ENCODE data around the gene MARCO. TPM values are rescaled to one million over a fixed set of nuclear protein-coding genes. Genes with fewer than 3 reads are reported as not detected.

The MARCO gene
- total RNA-seq, 1 donor, result not detected

DNA sequence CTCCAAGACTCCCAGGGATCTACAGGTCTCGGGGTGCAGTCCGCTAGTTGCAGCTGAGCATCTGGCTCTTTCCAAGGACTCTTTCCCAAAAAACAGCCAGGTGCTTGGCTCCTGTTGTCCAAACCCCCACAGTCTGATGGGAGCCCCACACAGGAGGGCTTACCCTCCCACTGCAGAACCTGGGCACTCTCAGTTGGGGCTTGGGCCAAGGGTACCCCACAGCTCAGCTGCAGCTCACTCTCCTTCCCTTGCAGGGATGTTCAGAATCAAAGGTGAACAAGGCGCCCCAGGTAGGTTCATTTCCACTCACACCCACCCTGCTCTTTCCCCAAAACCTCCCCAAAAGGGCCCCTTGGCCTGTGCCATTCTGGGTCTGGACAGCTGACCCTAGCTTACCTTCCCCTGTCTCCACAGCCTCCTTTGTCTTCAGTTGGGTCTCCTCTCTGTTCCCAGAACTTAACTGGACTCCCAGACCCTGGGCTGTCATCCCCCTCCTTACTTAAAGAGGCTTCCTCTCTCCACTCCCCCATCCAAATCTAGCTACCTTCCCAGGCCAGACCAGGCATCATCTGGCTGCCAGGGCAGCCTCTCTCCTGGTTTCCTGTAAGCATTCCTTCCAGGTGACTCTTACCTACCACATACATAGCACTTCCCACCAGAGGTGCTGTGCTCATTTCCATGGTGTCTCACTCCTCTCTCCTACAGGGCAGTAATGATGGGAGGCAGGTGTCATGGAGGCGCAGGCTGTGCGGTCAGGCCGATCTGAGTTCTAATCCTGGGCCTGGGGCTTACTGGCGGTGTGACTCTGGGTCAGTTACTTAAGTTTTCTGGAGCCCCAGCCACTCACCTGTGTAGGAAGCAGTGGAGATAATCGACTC is 29.5 kb downstream of the MARCO start:
- Histone ChIP-seq H3K4me3 (ENCODE audit: insufficient read depth, low read length) (no peak overlapping the region), H3K4me2 (ENCODE audit: insufficient read depth, low read length) (no peak overlapping the region), H3K27ac (ENCODE audit: low read depth, low read length) (no peak overlapping the region), H4K20me1 (ENCODE audit: insufficient read depth, low read length) (no peaks in the 10 kb centered on the region), H3K9me3 (ENCODE audit: low read depth, low read length) (no peaks in the 10 kb centered on the region), H3K27me3 (ENCODE audit: insufficient read depth, low read length) (no peaks in the 10 kb centered on the region), H3K36me3 (ENCODE audit: insufficient read depth, low read length) (no peaks in the 10 kb centered on the region), H3K4me1 (ENCODE audit: insufficient read depth, low read length) (peaks cover 4% of the 10 kb centered on the region), H3K79me2 (ENCODE audit: insufficient read depth, low read length) (no peaks in the 10 kb centered on the region), H2AFZ (ENCODE audit: low read length) (no peak overlapping the region)
- TF ChIP-seq, protein P1, sequence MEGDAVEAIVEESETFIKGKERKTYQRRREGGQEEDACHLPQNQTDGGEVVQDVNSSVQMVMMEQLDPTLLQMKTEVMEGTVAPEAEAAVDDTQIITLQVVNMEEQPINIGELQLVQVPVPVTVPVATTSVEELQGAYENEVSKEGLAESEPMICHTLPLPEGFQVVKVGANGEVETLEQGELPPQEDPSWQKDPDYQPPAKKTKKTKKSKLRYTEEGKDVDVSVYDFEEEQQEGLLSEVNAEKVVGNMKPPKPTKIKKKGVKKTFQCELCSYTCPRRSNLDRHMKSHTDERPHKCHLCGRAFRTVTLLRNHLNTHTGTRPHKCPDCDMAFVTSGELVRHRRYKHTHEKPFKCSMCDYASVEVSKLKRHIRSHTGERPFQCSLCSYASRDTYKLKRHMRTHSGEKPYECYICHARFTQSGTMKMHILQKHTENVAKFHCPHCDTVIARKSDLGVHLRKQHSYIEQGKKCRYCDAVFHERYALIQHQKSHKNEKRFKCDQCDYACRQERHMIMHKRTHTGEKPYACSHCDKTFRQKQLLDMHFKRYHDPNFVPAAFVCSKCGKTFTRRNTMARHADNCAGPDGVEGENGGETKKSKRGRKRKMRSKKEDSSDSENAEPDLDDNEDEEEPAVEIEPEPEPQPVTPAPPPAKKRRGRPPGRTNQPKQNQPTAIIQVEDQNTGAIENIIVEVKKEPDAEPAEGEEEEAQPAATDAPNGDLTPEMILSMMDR (IDR thresholded peaks at IDR 0.05; ENCODE audit: extremely low read depth, low read depth, low read length), result no peak
- DNase-seq (ENCODE audit: insufficient read length, low spot score, missing footprints), result no peak

DNA sequence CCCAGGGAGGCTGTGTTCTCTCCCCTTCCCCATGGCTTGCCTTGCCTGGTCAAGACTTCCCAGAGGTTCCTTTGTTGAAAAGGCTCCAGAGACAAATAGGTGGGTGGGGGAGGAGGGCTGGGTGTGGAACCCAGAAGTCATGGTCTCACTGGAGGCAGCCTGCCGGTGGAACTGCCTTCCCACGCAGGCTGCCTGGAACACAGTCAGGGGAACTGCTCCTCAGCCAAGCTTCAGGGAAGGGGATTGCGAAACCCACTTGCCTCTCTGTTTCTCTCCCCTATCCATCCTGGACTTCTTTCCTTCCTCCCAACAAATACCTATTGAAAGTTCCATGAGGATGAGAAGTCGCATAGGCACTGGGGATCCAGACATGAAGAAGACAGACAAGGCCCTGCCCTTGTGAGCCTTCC is 31.6 kb downstream of the MARCO start:
- no peak overlapping the region for H3K4me2 ChIP-seq (ENCODE audit: insufficient read depth, low read length)
- no peaks in the 10 kb centered on the region for H3K79me2 ChIP-seq (ENCODE audit: insufficient read depth, low read length)
- H3K36me3 ChIP-seq (ENCODE audit: insufficient read depth, low read length), result no peaks in the 10 kb centered on the region
- H3K9me3 ChIP-seq (ENCODE audit: low read depth, low read length), result no peaks in the 10 kb centered on the region
- no peak overlapping the region for H3K4me3 ChIP-seq (ENCODE audit: insufficient read depth, low read length)
- TF ChIP-seq, protein P1 (IDR thresholded peaks at IDR 0.05; ENCODE audit: extremely low read depth, low read depth, low read length), result no peak
- H3K27me3 ChIP-seq (ENCODE audit: insufficient read depth, low read length), result no peaks in the 10 kb centered on the region
- no peaks in the 10 kb centered on the region for H4K20me1 ChIP-seq (ENCODE audit: insufficient read depth, low read length)
- DNase-seq (ENCODE audit: insufficient read length, low spot score, missing footprints), result no peak
- H3K27ac ChIP-seq (ENCODE audit: low read depth, low read length), result no peak overlapping the region
- no peak overlapping the region for H2AFZ ChIP-seq (ENCODE audit: low read length)
- peaks cover 4% of the 10 kb centered on the region for H3K4me1 ChIP-seq (ENCODE audit: insufficient read depth, low read length)

DNA sequence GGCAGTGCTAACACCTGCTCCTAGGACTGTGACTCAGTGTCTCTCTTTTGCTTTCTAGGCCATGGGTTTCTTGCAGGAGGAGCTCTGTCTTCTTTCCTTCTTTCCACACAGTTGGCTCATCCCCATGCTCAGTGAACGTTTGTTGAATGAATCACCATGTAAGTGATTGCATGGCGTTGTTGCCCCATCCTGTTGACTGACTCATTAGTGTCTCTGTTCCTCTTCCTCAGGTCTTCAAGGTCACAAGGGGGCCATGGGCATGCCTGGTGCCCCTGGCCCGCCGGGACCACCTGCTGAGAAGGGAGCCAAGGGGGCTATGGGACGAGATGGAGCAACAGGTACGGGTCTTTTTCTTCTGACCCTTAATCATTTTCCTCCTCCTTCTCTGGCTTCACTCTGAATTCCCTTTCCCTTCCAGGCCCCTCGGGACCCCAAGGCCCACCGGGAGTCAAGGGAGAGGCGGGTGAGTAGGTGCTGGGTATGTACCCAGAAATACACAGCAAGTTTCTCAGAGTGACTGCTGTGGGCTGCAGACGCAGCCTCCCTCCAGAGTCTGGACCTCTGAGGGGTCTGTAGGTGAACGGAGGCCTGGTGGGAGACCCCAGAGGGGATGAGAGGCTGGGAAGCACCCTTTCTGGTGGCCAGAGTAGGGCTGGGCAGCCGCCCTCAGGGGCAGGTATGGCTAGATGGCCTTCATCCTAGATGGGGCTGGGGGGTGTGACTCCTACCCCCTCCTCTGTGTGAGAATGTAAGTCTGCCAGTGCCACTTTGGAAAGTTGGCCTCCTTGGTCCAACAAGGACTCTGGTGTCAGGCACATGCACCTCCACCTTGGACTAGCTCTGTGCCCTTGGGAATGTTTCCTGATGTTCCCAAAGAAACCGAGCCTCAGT is 32.4 kb downstream of the MARCO start:
- H3K27me3 ChIP-seq (ENCODE audit: insufficient read depth, low read length), result no peaks in the 10 kb centered on the region
- no peaks in the 10 kb centered on the region for H3K36me3 ChIP-seq (ENCODE audit: insufficient read depth, low read length)
- no peak for DNase-seq (ENCODE audit: insufficient read length, low spot score, missing footprints)
- H3K79me2 ChIP-seq (ENCODE audit: insufficient read depth, low read length), result no peaks in the 10 kb centered on the region
- H2AFZ ChIP-seq (ENCODE audit: low read length), result no peak overlapping the region
- H3K4me3 ChIP-seq (ENCODE audit: insufficient read depth, low read length), result no peak overlapping the region
- H3K4me2 ChIP-seq (ENCODE audit: insufficient read depth, low read length), result no peak overlapping the region
- no peaks in the 10 kb centered on the region for H4K20me1 ChIP-seq (ENCODE audit: insufficient read depth, low read length)
- TF ChIP-seq, protein P1 (IDR thresholded peaks at IDR 0.05; ENCODE audit: extremely low read depth, low read depth, low read length), result no peak
- no peak overlapping the region for H3K27ac ChIP-seq (ENCODE audit: low read depth, low read length)
- peaks cover 4% of the 10 kb centered on the region for H3K4me1 ChIP-seq (ENCODE audit: insufficient read depth, low read length)
- H3K9me3 ChIP-seq (ENCODE audit: low read depth, low read length), result no peaks in the 10 kb centered on the region

- TF ChIP-seq, protein P1 (IDR thresholded peaks at IDR 0.05; ENCODE audit: extremely low read depth, low read depth, low read length), result no peak
- no peaks in the 10 kb centered on the region for H3K9me3 ChIP-seq (ENCODE audit: low read depth, low read length)
- H3K4me2 ChIP-seq (ENCODE audit: insufficient read depth, low read length), result no peak overlapping the region
- H3K27ac ChIP-seq (ENCODE audit: low read depth, low read length), result no peak overlapping the region
- H3K27me3 ChIP-seq (ENCODE audit: insufficient read depth, low read length), result no peaks in the 10 kb centered on the region
- H3K79me2 ChIP-seq (ENCODE audit: insufficient read depth, low read length), result no peaks in the 10 kb centered on the region
- peaks cover 4% of the 10 kb centered on the region for H3K4me1 ChIP-seq (ENCODE audit: insufficient read depth, low read length)
- no peaks in the 10 kb centered on the region for H3K36me3 ChIP-seq (ENCODE audit: insufficient read depth, low read length)
- no peaks in the 10 kb centered on the region for H4K20me1 ChIP-seq (ENCODE audit: insufficient read depth, low read length)
- no peak overlapping the region for H3K4me3 ChIP-seq (ENCODE audit: insufficient read depth, low read length)
- DNase-seq (ENCODE audit: insufficient read length, low spot score, missing footprints), result no peak
- H2AFZ ChIP-seq (ENCODE audit: low read length), result no peak overlapping the region
These were observed 33.1 kb downstream of the MARCO start for GRCh38 chr2:118975133-118975532.

Data from osteoblast (primary cell).